HL-60 (cell line): Measurements from ENCODE around the gene GPBP1.

ENCODE experiments used
- DNase-seq, 2 experiments: peaks; one replicate each; pipeline ENCODE4 v3.0.0-alpha.2; 2010 to 2020; ENCODE audit warnings: low read depth in 1 of 2, low spot score in 1 of 2
- H3K27ac ChIP-seq: fragments of 250-450 bp; sonication (Bioruptor Pico); replicated peaks from 2 replicates; pipeline ENCODE4 v1.5.1; 2020; ENCODE audit warnings: mild to moderate bottlenecking, moderate library complexity
- H3K27me3 ChIP-seq: fragments of 250-450 bp; sonication (Bioruptor Pico); 2 replicates; pipeline ENCODE4 v1.5.1; 2021; ENCODE audit warnings: mild to moderate bottlenecking, moderate library complexity; ENCODE audit not compliant: insufficient read depth, poor library complexity, severe bottlenecking
- H3K4me3 ChIP-seq: replicated peaks from 2 replicates; pipeline ENCODE4 v1.5.1; 2011; ENCODE audit warnings: mild to moderate bottlenecking, control low read depth, low read length; ENCODE audit not compliant: insufficient read depth
- CTCF ChIP-seq: IDR thresholded peaks from one replicate; pipeline ENCODE4 v1.5.1; 2011; ENCODE audit warnings: low read length, control low read depth, inconsistent platforms; ENCODE audit not compliant: insufficient read depth
- GABPA ChIP-seq: IDR thresholded peaks from 2 replicates; pipeline ENCODE4 v1.6.1; 2012; ENCODE audit warnings: low read depth
- POLR2AphosphoS5 ChIP-seq: IDR thresholded peaks from 2 replicates; pipeline ENCODE4 v1.6.1; 2012; ENCODE audit warnings: low read depth
- REST ChIP-seq: IDR thresholded peaks from 2 replicates; pipeline ENCODE4 v1.6.1; 2012; ENCODE audit warnings: low read depth; ENCODE audit not compliant: insufficient replicate concordance
- SPI1 ChIP-seq: IDR thresholded peaks from 2 replicates; pipeline ENCODE4 v1.6.1; 2012; ENCODE audit warnings: low read depth, mild to moderate bottlenecking, borderline replicate concordance

GPBP1 gene

DNA sequence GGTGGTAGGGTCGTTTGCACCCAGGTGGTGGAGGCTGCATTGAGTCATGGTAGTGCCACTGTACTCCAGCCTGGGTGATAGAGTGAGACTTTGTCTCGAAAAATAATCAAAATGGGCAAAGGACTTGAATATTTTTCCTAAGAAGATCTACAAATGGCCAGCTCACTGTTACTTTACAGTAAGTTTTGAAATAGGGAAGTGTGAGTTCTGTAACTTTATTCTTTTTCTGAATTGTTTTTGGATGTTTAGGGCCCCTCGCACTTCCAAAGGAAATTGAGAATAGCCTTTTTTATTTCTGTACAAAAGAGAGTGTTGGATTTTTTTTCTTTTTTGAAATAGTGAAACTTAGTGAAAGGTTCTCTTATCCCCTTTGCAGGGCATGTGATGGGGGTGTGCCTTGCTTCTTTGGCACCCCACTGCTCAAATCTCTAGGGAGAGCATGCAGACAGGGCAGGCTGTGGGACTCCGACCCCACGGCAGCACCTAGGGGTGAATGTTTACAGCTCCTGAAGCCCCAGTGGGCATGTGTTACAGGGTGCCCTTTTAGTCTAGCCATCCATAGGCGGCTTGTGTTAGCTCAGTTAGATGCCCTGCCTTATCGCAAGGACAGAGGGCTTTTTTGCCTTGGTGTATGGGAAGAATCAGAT is 33.3 kb downstream of the GPBP1 start:
- DNase-seq = no peak
- no peak overlapping the region for H3K27ac ChIP-seq
- H3K4me3 ChIP-seq = no peak overlapping the region
- no peaks in the 10 kb centered on the region for H3K27me3 ChIP-seq
- TF ChIP-seq GABPA = no peak
- TF ChIP-seq SPI1 = peak; percentile 73

GRCh38 chr5:57207681-57208080 is 33.8 kb downstream of the GPBP1 start:
- DNase-seq = no peak
- Histone ChIP-seq H3K27ac (no peak overlapping the region), H3K27me3 (no peaks in the 10 kb centered on the region), H3K4me3 (no peak overlapping the region)
- TF ChIP-seq CTCF (no peak), SPI1 (no peak), POLR2AphosphoS5 (no peak), GABPA (no peak)

- no peak overlapping the region for H3K27ac ChIP-seq
- no peaks in the 10 kb centered on the region for H3K27me3 ChIP-seq
- peak in 1 of 2 experiments; percentile 8 for DNase-seq
- H3K4me3 ChIP-seq = no peak overlapping the region
- no peak for TF ChIP-seq POLR2AphosphoS5
- no peak for TF ChIP-seq REST
- TF ChIP-seq CTCF = no peak
- no peak for TF ChIP-seq GABPA
- TF ChIP-seq SPI1 = no peak
Measured at GRCh38 chr5:57209316-57210040, 35.6 kb downstream of the GPBP1 start.

- Histone ChIP-seq H3K27me3 (no peaks in the 10 kb centered on the region), H3K4me3 (no peak overlapping the region), H3K27ac (no peak overlapping the region)
- TF ChIP-seq GABPA = no peak
- TF ChIP-seq REST = no peak
- TF ChIP-seq POLR2AphosphoS5 = no peak
- DNase-seq = no peak
Measured at GRCh38 chr5:57210633-57211032, 36.8 kb downstream of the GPBP1 start.

DNA sequence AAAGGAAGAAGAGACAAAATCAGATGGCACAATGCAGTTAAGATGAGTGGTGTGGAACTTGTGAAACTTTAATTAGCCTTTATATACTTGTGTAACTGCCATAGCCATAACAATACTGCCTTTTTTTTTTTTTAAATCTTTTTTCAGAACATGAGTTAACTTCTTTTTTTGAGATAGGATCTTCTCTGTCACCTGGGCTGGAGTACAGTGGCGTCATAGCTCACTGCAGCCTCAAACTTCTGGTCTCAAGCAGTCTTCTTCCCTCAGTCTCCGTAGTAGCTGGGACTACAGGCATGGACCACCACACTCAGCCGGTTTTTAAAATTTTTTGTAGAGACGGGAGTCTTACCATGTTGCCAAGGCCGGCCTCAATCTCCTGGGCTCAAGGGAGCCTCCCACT is 37.2 kb downstream of the GPBP1 start:
- H3K27ac ChIP-seq = no peak overlapping the region
- TF ChIP-seq GABPA (no peak), CTCF (no peak), SPI1 (no peak), REST (no peak), POLR2AphosphoS5 (no peak)
- no peak for DNase-seq
- no peaks in the 10 kb centered on the region for H3K27me3 ChIP-seq
- H3K4me3 ChIP-seq = no peak overlapping the region
